Activated T-cell treated with anti-CD3 and anti-CD28 coated beads, Interleukin-2, amount 50 U/mL, for 48 hours (primary cell): ENCODE data around the gene ST6GALNAC6.
"Not testable (repeated sequence)": the region's sequence is repeated elsewhere in the genome, so short reads cannot be mapped to it uniquely, and the experiment has no call there.

ENCODE experiments used
- DNase-seq, 2 experiments: peaks; one replicate each; pipeline ENCODE4 v3.0.0-alpha.2; 2020

Gene ST6GALNAC6

DNA sequence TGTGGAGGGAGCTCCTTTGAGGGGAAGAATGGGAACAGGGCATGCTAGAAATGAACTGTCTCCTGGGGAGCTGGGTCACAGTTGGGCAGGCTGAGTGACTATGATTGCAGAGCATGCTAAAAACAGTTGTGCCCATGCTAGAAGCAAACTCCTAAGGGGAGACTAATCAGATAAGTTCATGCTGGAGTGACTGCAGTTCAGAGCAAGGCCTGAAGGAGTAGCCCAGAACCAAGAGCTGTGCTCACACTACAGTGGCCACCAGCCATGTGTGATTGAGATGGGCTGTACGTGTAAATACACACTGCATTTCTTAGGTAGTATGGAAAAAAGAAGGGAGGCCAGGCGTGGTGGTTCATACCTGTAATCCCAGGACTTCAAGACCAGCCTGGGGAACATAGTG is 11.6 kb downstream of the ST6GALNAC6 start:
- no peak for DNase-seq

DNA sequence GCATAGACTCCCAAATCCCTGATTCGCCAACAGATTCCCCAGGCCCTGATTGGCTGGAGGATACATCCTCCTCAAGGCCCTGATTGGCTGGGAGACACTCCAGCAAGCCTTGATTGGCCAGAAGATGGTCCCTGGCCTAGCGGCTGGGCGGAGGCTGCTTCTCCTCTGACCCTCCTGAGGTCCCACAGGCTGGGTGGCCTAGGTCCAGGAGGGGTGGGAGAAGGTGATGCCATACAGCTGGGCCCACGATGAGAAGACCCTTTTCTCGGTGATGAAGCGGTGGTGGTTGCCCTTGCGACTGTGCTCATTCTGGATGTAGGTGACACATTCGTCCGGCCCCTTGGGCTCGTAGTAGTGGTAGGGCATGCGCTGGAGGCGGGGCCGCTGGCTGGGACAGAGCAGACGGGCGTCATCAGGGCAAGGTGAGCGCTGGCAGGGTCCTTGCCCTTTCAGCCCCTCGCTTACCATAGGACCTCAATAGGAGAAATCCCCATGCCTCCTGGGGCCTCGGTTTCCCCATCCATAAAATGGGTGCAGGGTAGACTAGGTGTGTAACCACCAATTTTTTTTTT is 12.9 kb downstream of the ST6GALNAC6 start:
- no peak for DNase-seq

GRCh38 chr9:127885508-127886281 is 13.7 kb downstream of the ST6GALNAC6 start:
- DNase-seq, result no peak

GRCh38 chr9:127884976-127885490 is 14.4 kb downstream of the ST6GALNAC6 start:
- no peak for DNase-seq

DNA sequence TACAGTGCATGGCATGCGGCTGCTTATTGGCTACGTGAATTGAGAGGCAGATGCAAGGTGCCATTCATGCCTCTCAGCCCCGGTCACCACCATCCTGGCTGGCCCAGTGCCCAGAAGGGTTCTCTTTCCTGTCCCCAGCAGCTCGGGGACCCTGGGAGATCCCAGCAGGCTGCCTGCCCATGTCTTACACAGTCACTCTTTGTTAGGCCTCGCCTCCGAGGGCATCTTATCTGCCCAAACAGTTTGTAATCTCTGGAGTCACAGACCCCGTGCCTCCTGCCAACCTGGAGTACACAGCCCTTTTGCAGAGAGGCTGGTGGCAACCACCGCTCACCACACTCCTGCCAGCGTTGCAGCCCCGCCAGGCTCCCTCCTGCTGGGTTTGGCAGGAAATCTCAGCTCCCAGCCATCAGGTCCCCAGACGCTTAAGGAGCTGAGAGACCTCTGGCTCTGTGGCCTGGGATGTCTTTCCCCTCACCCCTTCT is 14.9 kb downstream of the ST6GALNAC6 start:
- no peak for DNase-seq

GRCh38 chr9:127883959-127884358 is 15.4 kb downstream of the ST6GALNAC6 start:
- no peak for DNase-seq

DNA sequence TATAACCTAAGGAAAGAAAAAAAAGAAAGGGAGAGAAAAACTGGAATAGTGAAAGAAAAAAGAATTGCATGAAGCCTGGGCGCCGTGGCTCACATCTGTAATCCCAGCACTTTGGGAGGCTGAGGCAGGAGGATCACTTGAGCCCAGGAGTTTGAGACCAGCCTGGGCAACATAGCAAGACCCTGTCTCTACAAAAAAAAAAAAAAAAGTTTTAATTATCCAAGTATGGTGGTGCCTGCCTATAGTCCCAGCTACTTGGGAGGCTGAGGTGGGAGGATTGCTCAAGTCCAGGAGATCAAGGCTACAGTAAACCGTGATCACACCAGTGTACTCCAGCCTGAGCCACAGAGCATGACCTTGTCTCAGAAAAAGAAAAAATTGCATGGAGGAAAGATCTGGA is 17.7 kb downstream of the ST6GALNAC6 start:
- DNase-seq, result not testable (repeated sequence)

GRCh38 chr9:127880143-127880542 is 19.3 kb downstream of the ST6GALNAC6 start:
- no peak for DNase-seq

DNA sequence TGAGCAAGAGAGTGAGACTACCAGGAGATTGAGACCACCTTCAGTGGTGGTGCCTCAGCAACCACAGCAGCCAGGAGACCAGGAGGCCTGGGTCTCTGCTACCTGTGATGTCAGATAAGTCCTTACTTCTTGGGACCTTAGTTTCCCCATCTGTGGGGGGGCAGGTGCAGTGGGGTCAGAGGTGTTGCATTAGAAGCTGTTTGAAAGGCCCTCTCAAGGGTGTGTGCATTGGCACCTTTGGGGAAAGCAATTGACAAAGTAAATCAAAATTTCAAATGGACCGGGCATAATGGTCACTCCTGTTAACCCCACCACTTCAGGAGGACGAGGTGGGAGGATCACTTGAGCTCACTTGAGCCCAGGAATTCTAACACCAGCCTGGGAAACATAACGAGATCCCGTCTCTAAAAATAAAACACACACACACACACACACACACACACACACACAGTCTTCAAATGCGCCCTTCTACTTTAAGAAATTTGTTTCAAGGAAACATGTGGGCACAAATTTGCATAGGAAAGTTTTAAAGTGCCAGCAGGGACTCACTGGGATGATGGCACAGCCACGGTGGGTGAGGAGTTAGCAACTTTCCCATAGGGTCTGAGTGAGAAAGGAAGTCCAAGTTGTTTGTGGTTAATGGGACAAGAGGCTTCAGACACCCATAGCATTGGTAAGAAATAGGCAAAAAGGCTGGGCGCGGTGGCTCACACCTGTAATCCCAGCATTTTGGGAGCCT is 20.6 kb downstream of the ST6GALNAC6 start:
- no peak for DNase-seq

DNA sequence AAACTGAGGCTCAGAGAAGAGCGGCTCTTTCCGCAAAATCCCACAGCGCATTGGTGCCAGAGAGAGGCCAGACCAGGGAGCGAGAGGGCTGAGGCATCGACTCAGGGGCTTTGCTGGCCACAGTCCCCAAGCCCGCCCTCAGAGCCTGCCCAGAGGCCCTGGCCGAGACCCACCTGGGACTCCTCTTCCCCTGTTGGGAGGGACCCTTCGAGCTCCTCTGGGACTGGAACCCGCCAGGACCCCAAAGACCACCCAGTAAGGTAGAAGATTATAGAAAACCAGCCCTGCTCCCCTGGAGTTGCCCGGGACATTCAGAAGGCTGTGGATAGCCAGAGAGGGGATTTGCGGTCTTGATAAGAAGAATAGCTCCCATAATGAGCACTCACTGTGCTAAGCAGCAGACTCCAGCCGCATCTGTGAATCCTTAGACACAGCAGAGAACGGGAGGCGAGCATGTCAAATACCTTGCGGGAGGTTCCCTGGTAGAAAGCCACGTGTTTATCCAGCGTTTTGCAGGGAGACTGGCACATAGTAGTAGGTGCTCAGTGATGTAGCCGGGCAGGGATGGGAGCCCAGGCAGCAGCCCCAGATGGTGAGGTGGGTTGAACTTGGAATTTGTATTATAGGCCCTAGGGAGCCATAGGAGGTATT is 21.3 kb downstream of the ST6GALNAC6 start:
- no peak for DNase-seq

- no peak for DNase-seq
Observed at GRCh38 chr9:127877566-127877998, 21.8 kb downstream of the ST6GALNAC6 start, which contains the start of gene AK1. Gene AK1 (minus strand): TSS chr9:127877675. CDS start chr9:127874617, 3,058 bp downstream.

DNA sequence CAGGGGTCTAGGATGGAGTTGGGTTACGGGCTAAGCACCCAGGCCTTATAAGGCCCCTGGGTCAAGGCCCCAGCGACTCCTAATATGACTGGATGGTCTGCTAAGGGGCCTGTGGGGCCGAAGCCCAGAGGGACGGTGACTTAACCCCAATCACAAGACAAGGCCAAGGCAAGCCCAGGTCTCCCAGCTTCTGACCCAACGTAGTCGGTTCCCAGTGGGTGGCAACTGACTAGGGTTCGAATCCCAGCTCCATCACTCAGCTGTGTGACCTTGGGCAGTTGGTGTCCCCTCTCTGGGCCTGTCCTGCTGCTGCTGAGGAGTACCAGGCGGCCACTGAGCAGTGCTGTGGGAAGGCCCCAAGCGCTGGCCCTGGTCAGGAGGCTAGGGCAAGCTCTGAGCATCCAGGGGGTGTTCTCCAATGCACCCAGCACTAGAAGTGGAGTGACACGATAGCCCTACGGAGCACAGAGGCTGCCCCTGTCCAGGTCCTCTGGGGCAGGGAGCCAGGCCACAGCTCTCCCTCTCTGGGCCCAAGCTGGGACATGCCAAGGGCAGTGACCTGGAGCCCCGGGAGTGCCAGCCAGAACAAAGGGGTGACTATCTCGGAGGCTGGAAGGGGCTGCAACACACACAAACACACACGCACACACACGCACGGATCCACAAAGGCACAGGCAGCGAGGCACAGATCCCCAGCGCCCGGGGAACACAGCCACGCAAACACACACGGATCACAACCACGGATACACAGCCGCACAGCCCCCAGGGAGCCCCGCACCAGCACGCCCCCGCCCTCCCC is 22.4 kb downstream of the ST6GALNAC6 start:
- DNase-seq, result no peak

- no peak for DNase-seq
Observed at GRCh38 chr9:127876026-127876763, 23.2 kb downstream of the ST6GALNAC6 start.

DNA sequence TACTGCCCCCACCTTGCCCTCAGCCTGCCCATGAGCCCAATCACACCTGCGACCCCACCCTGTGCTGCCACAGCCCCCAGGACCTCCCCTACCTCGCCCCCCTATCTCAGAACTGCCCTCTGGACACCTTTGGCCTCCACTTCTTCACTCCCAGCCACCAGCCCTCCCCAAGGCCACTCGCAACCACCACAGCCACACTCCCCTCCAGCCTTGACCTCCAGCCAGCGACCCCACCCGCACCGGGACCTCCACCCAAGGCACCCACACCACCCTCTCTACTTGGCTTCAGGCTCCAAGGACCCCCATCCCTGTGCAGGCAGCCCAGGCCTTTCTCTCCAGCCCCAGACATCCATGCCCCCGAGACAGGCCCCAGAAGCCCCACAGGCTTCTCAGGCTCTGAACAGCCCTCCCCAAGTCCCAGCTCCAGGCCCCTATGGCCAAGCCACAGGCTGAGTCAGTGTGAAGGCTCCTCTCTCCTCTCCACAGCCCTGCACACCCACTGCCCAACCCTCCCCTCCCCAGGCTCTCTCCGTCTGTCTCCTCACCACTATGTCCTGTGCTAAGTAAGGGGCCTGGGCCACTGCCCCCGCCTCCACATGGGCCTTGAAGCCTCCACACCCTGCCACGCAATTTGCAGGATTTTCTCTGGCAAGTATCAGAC is 24.0 kb downstream of the ST6GALNAC6 start:
- DNase-seq, result no peak

DNA sequence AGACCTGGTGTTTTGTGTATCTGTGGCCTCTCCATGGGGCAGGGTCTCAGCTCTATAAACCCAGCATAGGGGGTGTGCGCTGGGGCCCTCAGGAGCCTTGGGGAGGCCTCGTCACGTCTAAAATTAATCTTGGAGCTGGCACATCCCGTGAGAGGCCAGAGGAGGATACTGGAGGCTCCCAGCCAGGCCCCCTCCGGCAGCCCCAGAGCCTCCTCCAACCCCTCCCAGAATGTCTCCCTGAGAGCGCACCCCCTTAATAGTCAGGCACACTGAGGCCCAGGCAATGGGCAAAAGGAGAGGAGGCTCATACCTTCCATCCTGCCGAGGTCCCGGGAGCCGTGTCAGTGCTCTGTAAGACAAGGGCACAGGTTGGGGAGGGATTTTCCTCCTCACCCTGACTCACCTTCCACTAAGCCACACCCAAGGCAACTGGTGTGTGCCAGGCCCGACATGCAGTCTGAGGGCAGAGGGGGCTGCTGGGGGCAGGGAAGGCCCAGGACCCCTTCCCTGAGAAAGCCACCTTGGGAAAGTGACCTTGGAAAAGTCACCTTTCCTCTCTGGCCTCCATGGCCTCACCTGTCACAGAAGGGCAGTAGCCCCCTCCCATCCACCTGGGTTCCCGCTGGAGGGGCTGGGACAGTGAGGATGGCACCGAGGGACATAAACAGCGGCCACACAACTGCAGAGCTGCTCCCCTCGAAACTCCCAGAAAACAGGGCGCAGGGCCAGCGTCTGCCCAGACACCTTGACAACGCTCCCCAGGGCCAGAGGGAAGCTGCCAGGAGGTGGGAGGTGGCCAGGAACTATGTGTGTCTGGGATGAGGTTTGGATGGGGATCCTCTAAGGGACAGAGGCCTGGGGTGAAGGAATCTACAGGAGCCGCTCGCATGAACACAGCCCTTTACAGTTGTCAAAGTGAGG is 24.8 kb downstream of the ST6GALNAC6 start:
- no peak for DNase-seq

DNA sequence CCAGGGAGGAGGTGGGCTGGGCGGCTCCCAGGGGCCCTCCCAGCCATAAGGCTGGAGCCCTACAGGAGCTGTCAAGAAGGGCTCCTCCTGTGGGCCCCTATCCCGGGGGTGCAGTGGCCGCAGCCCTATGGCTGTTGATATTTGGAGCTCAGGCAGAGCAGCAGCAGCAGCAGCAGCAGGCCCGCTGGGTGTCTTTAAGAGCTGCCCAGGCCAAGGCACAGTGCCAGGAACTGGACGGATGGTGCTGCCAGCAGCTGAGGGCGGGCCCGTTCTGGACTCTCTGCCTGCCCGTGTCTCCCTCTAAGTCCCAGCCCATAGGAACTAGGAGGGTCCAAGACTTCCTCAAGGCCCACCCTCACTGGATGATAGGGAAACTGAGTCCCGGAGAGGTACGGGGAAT is 25.5 kb downstream of the ST6GALNAC6 start:
- DNase-seq, result no peak

GRCh38 chr9:127873223-127873691 is 26.1 kb downstream of the ST6GALNAC6 start:
- no peak for DNase-seq

DNA sequence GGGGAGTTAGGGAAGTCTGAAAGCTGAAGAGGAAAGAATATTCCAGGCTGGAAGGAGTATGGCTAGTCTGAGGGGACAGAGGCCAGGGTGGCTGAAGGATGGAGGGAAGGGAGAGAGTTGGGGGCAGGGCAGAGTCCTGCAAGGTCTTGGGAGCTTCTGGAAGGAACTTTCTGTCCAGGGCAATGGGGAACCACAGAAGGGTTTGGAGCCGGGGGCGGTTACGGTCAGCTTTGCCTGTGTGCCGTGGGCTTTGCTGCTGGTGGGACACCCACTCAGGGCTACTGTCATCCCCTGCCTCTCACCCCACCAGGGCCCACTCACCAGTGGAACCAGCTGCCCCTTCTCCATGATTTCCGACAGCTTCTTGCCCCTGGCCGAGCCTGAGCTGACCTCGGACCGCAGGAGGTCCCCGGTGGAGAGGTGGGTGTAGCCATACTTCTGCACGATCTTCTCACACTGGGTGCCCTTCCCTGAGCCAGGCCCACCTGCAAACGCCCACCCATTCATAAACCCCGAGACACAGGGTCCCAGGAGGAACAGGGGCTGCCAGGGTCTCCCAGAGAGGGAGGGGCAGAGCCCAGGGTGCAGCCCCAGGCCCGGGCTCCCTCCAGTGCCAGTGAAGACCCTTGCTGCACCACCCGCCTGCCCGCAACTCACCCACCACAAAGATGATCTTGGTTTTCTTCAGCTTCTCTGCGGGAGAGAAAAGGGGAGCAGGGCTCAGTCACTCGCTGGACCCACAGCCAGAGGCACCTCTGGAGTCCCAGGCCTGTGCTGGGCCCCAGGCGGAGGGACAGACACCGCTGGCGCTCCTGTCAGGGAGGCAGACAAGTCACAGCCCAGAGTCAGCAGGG is 26.8 kb downstream of the ST6GALNAC6 start:
- DNase-seq, result no peak
